Fibroblast of mammary gland (primary cell): ENCODE data around the gene PDE4B.

Source experiments
- DNase-seq: peaks from one replicate; pipeline ENCODE4 v3.0.0-alpha.2; 2010; ENCODE audit warnings: low read depth
- H3K4me3 ChIP-seq: 2 replicates; pipeline ENCODE4 v1.5.1; 2011; ENCODE audit warnings: low read depth, mild to moderate bottlenecking, low read length, moderate library complexity; ENCODE audit not compliant: control insufficient read depth
- TF ChIP-seq, protein P1 (sequence below): conservative IDR thresholded peaks from 2 replicates; pipeline ENCODE4 v1.5.1; 2011; ENCODE audit warnings: low read depth, low read length, inconsistent platforms; ENCODE audit not compliant: control insufficient read depth, insufficient read depth

The PDE4B gene

DNA sequence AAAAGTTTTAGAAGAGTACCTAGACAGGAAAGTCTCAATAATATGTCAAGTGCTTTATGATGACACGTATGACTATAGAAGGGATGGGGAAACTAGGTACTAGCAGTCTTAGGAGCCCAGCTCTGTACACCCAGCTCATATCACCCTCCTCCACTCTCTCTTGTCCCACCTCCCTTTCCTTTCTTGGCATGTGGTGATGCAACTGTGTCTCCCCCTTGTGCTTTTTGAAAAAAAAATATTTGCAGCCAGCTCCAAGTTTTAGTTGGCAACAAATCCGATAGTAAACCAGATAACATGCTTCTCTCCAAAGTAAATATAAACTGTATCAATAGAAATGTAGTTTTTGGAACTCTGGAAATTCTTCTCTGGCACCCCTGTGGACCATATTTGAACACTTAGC lies 280.7 kb downstream of the PDE4B start:
- no peak for DNase-seq
- no peak overlapping the region for H3K4me3 ChIP-seq
- TF ChIP-seq, protein P1, sequence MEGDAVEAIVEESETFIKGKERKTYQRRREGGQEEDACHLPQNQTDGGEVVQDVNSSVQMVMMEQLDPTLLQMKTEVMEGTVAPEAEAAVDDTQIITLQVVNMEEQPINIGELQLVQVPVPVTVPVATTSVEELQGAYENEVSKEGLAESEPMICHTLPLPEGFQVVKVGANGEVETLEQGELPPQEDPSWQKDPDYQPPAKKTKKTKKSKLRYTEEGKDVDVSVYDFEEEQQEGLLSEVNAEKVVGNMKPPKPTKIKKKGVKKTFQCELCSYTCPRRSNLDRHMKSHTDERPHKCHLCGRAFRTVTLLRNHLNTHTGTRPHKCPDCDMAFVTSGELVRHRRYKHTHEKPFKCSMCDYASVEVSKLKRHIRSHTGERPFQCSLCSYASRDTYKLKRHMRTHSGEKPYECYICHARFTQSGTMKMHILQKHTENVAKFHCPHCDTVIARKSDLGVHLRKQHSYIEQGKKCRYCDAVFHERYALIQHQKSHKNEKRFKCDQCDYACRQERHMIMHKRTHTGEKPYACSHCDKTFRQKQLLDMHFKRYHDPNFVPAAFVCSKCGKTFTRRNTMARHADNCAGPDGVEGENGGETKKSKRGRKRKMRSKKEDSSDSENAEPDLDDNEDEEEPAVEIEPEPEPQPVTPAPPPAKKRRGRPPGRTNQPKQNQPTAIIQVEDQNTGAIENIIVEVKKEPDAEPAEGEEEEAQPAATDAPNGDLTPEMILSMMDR: no peak

DNA sequence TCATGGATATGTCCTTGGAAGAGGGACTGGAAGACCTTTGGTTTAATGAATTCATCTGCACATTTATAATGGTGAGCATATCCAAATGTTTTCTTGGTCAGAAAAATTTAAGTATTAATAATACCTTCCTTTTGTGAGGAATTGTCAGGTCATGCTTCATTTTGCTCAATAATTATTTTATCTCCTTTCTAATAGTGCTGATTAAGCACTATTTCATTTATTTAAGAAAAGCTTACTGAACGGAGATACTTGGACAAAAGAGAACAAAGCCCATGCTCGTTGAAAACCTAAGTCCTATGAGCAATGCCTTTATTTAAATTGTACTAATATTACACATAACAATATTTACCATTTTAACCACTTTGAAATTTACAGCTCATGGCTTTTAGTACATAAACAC lies 281.5 kb downstream of the PDE4B start:
- TF ChIP-seq, protein P1: no peak
- no peak overlapping the region for H3K4me3 ChIP-seq
- no peak for DNase-seq

DNA sequence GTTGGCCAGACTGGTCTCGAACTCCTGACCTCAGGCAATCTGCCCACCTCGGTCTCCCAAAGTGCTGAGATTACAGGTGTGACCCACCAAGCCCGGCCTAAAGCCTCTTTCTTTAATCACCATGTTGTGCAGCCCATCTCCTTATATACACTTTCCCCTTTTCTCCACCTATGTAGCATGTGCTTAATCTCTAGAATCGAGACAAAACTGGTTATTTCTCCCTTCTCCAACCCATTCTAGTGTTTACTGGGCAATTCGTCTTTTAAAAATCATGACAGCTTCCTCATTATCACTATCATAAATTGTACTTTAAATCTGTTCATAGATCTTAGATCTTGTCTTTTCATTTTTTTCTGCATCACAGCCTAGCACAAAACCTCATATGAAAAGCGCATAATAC lies 285.7 kb downstream of the PDE4B start:
- TF ChIP-seq, protein P1: no peak
- no peak for DNase-seq
- H3K4me3 ChIP-seq: no peak overlapping the region

DNA sequence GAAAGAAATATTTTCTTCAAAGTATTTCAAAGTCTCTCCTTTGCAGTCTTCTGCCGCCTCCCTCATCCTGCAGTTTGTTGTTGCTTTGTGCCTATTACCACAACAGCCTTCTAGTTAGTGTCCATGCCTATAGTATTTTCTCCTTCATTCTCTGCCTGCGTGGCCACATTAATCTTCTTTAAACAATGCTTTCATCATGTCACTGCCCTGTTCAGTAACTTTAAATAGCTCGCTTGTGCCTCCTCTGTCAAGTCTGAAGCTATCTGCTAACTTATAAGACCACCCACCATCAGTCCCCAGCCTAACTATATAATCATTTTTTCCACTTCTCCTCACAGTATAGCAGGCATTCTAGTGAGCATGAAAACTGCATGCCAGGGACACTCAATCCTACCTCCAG lies 290.3 kb downstream of the PDE4B start:
- H3K4me3 ChIP-seq: no peak overlapping the region
- DNase-seq: no peak
- TF ChIP-seq, protein P1: no peak

DNA sequence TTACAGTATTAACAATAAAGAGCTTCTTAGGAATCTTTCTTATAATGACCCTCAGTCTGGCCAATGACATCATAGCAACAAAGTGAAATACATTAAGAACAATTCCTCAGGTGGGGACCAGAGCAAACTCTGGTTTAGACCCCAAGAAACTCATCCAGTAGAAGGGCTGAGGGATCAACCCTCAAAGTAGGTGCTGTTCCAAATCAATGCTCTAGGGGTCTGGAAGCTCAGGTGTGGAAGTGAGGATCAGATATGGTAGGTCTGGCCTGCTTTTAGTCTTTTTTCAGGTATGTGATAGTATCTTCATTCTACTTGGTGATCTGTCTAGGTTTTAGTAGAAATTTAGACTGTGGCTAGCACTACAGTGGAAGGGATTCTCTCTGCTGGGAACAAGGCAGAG lies 291.7 kb downstream of the PDE4B start:
- no peak overlapping the region for H3K4me3 ChIP-seq
- TF ChIP-seq, protein P1: no peak
- no peak for DNase-seq

DNA sequence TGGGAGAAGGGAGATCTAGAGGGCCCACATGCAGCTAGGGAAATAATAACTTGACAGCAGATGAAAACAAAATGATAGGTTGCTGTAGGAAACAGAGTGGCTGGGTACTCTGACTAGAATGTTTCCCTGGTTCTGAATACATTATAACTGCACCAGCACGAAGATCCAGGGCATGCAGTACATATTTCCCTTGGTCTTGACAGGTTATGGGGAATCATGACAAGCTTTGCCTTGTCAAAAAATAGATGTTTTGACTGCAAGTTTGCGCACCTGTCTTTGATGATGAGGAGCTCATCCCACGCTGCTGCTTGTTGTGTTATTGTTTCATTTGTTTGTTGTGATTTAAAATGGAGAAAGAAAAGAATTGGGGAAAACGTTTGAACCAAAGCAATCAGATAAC lies 292.9 kb downstream of the PDE4B start:
- TF ChIP-seq, protein P1: no peak
- H3K4me3 ChIP-seq: no peak overlapping the region
- no peak for DNase-seq

DNA sequence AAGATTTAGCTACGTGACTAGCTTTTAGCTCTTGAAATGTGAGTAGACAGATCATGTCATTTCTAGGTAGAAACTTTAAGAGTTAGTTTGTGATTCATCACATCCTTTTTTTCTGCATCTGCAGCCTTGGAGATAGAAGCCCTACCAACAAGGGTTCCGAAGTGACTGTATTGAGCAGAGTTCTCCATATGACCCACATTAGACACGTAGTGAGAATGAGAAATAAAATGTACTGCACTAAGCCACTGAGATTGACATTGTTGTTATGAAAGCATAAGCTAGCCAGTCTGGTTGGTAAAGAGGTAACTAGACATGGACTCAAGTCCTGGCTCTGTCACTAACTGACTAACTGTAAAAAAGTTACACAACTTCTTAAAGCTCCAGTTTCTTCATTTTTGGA lies 296.1 kb downstream of the PDE4B start:
- TF ChIP-seq, protein P1: no peak
- DNase-seq: no peak
- no peak overlapping the region for H3K4me3 ChIP-seq
